GM19397 (cell line): ENCODE measurements around the gene ZDHHC8.

Experiments
- ATAC-seq: cut with Tn5 transposase; IDR thresholded peaks from one replicate; pipeline ENCODE4 v1.9.1; 2021; ENCODE audit warnings: mild to moderate bottlenecking, moderate library complexity; ENCODE audit not compliant: unreplicated experiment

ZDHHC8 gene

GRCh38 chr22:20094197-20094807 is 37.3 kb upstream of the ZDHHC8 start:
- no peak for ATAC-seq

GRCh38 chr22:20095521-20095920 is 36.1 kb upstream of the ZDHHC8 start:
- ATAC-seq = no peak

GRCh38 chr22:20096574-20097420 is 34.8 kb upstream of the ZDHHC8 start:
- ATAC-seq = no peak

GRCh38 chr22:20099099-20099711 is 32.4 kb upstream of the ZDHHC8 start:
- no peak for ATAC-seq

- ATAC-seq = no peak
Measured at GRCh38 chr22:20101638-20102037, 30.0 kb upstream of the ZDHHC8 start.

- ATAC-seq = no peak
Measured at GRCh38 chr22:20102203-20102780, 29.3 kb upstream of the ZDHHC8 start.

GRCh38 chr22:20105456-20106204 is 26.0 kb upstream of the ZDHHC8 start:
- ATAC-seq = no peak

GRCh38 chr22:20106205-20106848 is 25.3 kb upstream of the ZDHHC8 start:
- no peak for ATAC-seq

GRCh38 chr22:20106849-20107237 is 24.8 kb upstream of the ZDHHC8 start:
- no peak for ATAC-seq

GRCh38 chr22:20107471-20107901 is 24.1 kb upstream of the ZDHHC8 start:
- ATAC-seq = no peak

GRCh38 chr22:20107951-20108756 is 23.4 kb upstream of the ZDHHC8 start:
- no peak for ATAC-seq

- no peak for ATAC-seq
Measured at GRCh38 chr22:20108757-20109230, 22.8 kb upstream of the ZDHHC8 start.

GRCh38 chr22:20109411-20110358 is 21.9 kb upstream of the ZDHHC8 start:
- ATAC-seq = no peak

GRCh38 chr22:20110359-20110985 is 21.1 kb upstream of the ZDHHC8 start:
- no peak for ATAC-seq

GRCh38 chr22:20111045-20111688 is 20.4 kb upstream of the ZDHHC8 start:
- no peak for ATAC-seq

- ATAC-seq = no peak
Measured at GRCh38 chr22:20111689-20112622, 19.6 kb upstream of the ZDHHC8 start.
